Measurements from ENCODE around the gene CSF1R.

DNA sequence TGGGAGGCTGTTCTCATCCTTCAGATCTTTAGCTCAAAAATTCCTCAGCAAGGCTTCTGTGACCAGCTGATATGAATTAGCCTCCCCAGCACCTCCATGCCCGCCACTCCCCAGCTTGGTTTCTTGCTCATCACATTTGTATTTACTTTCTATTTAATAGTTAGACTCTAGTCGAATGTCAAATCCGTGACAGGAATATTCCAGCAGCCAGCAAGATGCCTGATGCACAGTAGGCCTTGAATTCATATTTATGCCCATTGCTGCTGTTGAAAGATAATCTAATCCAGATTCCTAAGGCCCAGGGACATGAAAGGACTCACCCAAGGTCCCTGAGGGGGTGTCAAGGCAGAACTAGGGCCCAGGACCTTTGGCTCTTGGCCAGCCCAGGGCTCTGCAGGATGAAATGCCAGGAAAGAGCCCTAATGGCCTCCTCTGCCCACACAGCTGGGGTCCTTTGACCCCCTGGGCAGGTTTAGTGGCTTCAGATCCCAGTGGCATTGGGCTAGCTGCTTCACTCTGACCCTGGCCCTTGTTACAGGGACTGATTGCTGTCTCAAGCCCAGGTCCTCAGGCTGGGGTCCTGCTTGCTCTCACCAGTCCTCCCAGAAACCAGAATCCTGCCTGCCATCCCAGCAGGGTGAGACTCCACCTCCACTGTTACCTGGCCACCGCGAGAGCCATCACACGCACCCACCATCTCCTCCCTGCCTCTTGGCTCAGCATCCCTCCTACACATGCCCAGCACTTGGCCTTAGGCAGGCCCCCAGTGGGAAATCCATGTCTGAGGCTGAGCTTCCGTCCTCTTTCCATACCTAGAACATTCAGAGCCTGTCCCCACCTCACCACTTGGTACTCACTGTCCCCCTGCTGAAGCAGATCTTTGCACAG, 7.3 kb downstream of the CSF1R start:
- TF ChIP-seq, protein P1, sequence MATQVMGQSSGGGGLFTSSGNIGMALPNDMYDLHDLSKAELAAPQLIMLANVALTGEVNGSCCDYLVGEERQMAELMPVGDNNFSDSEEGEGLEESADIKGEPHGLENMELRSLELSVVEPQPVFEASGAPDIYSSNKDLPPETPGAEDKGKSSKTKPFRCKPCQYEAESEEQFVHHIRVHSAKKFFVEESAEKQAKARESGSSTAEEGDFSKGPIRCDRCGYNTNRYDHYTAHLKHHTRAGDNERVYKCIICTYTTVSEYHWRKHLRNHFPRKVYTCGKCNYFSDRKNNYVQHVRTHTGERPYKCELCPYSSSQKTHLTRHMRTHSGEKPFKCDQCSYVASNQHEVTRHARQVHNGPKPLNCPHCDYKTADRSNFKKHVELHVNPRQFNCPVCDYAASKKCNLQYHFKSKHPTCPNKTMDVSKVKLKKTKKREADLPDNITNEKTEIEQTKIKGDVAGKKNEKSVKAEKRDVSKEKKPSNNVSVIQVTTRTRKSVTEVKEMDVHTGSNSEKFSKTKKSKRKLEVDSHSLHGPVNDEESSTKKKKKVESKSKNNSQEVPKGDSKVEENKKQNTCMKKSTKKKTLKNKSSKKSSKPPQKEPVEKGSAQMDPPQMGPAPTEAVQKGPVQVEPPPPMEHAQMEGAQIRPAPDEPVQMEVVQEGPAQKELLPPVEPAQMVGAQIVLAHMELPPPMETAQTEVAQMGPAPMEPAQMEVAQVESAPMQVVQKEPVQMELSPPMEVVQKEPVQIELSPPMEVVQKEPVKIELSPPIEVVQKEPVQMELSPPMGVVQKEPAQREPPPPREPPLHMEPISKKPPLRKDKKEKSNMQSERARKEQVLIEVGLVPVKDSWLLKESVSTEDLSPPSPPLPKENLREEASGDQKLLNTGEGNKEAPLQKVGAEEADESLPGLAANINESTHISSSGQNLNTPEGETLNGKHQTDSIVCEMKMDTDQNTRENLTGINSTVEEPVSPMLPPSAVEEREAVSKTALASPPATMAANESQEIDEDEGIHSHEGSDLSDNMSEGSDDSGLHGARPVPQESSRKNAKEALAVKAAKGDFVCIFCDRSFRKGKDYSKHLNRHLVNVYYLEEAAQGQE (IDR thresholded peaks at IDR 0.05; ENCODE audit: low read depth), result no peak
- TF ChIP-seq, protein P2, sequence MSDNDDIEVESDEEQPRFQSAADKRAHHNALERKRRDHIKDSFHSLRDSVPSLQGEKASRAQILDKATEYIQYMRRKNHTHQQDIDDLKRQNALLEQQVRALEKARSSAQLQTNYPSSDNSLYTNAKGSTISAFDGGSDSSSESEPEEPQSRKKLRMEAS (IDR thresholded peaks at IDR 0.05), result no peak
- TF ChIP-seq RAD21 (IDR thresholded peaks at IDR 0.05; ENCODE audit: low read depth) (no peak), CREB1 (IDR thresholded peaks at IDR 0.05; ENCODE audit: low read depth) (no peak), ZBTB7A (IDR thresholded peaks at IDR 0.05; ENCODE audit: low read depth) (no peak), YY1 (IDR thresholded peaks at IDR 0.05; ENCODE audit: low read depth) (no peak), TAF1 (IDR thresholded peaks at IDR 0.05; ENCODE audit: low read depth) (no peak), CEBPB (IDR thresholded peaks at IDR 0.05) (no peak), EGR1 (IDR thresholded peaks at IDR 0.05) (no peak)
